GM19099 (cell line): ENCODE data around the gene TGM3.

Experiments
- POLR2A ChIP-seq: IDR thresholded peaks from 3 replicates; pipeline ENCODE4 v1.6.1; 2011; ENCODE audit warnings: low read depth; ENCODE audit not compliant: insufficient read length; ENCODE audit errors: extremely low read depth

Gene TGM3

DNA sequence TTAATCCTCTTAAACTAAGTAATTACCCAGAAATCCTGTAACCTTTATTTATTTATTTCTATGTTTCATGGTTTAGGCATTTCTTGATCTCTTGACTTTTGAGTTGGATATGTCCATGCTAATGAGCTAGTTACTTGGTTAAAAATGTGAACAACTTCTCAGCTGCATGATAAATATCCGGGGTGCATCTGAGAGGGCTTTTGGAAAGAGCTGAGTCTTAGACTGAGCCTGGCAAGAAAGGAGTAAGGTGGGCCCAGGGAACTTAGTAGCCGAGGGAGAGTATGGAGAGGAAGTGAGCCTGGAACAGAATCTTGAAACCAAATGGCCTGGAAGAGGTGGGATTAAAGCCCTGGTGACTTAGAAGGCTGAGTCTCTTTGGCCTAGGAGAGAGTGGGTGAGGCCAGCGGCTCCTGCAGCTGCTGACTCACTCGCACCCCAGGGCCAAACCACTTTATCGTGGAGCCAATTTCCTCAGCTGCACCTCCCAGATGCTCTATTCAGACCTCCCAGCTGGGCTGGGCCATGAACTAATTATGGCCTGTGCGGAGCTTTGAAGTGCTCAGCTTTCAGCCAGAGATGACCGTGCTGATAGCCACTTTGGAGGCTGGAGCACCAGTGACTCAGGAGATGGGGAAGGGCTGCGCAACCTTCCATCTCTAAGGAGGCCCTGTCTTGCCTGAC is 19.1 kb downstream of the TGM3 start:
- TF ChIP-seq POLR2A, result no peak

DNA sequence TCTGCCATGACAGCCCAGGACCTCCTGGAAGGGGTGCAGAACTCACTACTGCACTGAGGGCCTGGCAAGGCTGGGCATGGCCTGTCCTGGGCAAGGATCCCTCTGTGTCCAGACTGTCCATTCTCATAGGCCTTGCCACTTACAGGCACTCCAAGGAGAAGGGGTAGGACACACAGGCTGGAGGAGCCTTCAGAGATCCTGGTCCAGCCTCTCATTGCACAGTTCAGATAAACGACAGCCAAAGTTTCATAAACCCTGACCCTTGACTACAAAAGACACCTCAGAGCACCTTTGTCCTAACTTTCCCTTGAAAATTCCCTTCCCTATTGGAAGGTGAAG is 19.6 kb downstream of the TGM3 start:
- no peak for TF ChIP-seq POLR2A

GRCh38 chr20:2316847-2317495 is 21.2 kb downstream of the TGM3 start:
- TF ChIP-seq POLR2A, result no peak

DNA sequence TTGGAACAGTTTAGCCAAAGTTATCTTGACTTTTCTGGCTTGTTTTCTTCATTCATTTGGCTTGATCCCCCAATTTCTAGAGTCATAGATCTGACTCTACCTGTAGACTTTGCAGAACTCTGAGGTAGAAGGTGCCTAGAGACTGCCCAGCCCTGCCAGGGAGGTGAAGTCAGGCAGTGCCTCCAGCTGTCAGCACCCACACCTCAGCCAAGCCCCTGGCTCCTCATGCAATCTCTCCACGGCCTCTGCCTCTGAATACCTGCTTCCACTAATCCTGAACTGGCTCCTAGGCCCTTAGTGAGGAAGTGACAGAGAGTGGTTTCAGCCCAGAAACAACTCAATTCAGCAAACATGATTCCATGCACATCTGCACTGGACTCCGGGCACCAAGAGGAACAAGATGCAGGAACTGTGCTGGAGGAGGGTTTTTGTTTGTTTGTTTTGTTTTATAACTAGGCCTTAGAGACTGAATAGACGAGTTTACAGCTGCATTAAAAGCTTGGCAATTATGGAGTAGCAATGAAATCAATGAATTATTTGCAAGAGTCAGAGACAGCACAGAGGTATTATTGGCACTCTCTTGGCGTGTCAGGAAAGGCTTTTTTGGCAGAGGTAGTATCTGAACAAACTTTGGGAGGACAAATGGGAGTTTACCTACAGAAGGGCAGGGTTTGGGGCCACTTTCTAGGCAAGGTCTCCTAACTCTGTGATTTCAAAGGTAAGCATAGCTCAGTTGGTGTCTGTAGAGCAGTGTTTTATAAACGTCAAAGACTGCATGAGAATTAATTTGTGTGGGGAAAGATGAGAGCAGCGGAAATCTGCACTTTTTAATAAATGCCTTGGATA is 25.2 kb downstream of the TGM3 start:
- TF ChIP-seq POLR2A, result no peak

GRCh38 chr20:2323051-2323450 is 27.2 kb downstream of the TGM3 start:
- TF ChIP-seq POLR2A, result no peak

- TF ChIP-seq POLR2A, result no peak
Observed at GRCh38 chr20:2326046-2326445, 30.2 kb downstream of the TGM3 start.

GRCh38 chr20:2327620-2328555 is 32.1 kb downstream of the TGM3 start:
- no peak for TF ChIP-seq POLR2A

DNA sequence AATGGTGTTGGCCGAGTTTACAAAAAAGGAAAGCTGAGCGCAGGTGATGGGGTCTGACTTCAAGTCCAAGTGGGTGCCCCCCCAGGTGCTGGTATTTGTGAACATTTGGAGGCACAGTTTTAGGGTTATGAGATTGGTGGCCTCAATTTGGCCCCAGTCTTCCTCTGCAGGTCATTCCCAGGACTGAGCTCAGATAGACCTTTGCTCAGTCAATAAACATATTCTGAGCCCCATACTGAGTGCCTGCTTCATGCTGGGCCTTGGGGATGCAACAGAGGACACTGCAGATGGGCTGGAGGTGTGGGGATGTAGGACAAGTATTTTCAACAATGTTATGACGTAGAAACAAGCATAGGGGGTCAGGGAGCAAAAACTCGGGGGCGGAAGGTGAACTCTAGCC is 33.5 kb downstream of the TGM3 start:
- TF ChIP-seq POLR2A, result no peak

DNA sequence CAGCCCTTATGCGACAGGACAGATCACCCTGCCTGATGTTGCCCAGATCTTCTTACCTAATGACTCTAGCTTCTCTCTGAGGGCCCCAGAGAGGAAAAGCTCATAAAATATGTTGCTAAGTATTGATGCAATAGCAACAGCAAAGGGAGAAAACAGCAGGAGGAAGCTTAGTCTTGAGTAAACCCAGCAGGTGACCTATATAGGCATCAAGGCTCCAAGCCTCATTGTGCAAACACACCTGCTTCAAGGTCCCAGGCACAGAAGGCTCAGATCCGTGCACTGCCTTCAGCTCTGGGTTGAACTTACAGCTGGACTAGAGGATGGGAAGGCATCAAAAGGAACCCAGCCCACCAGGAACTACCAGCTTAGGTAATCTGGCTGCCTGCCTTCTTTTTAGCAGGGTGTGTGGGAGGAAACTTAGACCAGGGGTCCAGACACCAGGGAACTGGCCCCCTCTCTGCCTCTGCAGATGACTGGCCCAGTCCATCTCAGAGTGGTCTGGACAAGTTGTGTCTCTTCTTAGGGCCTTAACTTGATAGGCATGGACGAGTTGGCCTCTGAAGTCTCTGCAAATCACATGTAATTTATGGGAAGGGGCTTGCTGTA is 34.4 kb downstream of the TGM3 start:
- TF ChIP-seq POLR2A, result no peak

GRCh38 chr20:2331106-2331505 is 35.3 kb downstream of the TGM3 start:
- no peak for TF ChIP-seq POLR2A

DNA sequence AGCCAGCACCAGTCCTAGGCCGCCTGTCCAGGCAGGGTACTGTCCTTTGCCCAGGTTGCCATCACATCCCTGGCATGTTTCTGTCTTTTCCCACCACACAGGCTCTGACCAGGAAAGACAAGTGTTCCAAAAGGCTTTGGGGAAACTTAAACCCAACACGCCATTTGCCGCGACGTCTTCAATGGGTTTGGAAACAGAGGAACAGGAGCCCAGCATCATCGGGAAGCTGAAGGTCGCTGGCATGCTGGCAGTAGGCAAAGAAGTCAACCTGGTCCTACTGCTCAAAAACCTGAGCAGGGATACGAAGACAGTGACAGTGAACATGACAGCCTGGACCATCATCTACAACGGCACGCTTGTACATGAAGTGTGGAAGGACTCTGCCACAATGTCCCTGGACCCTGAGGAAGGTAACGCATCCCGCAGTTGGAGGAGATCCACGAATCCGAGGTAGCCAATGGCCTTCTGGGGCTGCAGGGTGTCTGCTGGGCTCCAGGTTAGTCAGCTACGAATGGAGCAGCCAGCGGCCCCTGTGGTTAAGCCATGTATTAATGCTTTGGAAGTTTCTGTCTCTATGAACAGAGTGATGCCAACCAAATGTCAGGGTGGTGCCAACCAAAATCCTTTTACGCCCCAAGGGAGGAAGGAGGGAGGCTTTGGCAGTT is 36.2 kb downstream of the TGM3 start:
- no peak for TF ChIP-seq POLR2A

DNA sequence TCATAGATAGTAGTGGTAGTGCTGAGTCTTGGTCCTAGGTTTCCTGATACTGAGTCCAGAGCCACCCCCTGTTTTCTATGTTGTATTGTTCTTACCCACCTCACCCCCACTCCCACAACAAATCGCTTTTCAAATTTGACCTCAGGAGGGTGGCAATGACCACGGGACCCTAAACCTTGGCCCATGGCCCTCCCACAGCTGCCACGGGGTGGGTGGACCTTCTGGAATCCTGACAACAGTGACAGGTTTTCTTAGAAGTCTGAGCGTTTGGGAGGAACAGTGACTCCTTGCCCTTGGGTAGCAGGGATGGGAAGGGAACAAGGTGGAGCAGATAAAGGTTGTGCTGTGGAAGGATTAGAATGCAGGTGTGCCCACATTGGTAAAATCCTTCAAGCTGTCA is 36.9 kb downstream of the TGM3 start:
- TF ChIP-seq POLR2A, result no peak

GRCh38 chr20:2333821-2334220 is 38.0 kb downstream of the TGM3 start:
- no peak for TF ChIP-seq POLR2A
